Measurements from ENCODE around the gene DNAJB6.

GRCh38 chr7:157312941-157313340 is 23.9 kb upstream of the DNAJB6 start:
- TF ChIP-seq SIN3A (IDR thresholded peaks at IDR 0.05; ENCODE audit: low read depth) (no peak), EZH2phosphoT487 (IDR thresholded peaks at IDR 0.05; ENCODE audit: borderline replicate concordance) (no peak), SRF (IDR thresholded peaks at IDR 0.05; ENCODE audit: low read depth) (no peak), POLR2A (IDR thresholded peaks at IDR 0.05; ENCODE audit: borderline replicate concordance, extremely low read depth, insufficient read depth, insufficient read length) (no peak), POLR2AphosphoS5 (IDR thresholded peaks at IDR 0.05; ENCODE audit: low read depth, low read length) (no peak), EZH2 (IDR thresholded peaks at IDR 0.05) (no peak), TCF7L2 (IDR thresholded peaks at IDR 0.05; ENCODE audit: borderline replicate concordance, extremely low read depth, insufficient read depth, insufficient read length) (no peak), EGR1 (IDR thresholded peaks at IDR 0.05; ENCODE audit: low read depth) (no peak)
- TF ChIP-seq, protein P1, sequence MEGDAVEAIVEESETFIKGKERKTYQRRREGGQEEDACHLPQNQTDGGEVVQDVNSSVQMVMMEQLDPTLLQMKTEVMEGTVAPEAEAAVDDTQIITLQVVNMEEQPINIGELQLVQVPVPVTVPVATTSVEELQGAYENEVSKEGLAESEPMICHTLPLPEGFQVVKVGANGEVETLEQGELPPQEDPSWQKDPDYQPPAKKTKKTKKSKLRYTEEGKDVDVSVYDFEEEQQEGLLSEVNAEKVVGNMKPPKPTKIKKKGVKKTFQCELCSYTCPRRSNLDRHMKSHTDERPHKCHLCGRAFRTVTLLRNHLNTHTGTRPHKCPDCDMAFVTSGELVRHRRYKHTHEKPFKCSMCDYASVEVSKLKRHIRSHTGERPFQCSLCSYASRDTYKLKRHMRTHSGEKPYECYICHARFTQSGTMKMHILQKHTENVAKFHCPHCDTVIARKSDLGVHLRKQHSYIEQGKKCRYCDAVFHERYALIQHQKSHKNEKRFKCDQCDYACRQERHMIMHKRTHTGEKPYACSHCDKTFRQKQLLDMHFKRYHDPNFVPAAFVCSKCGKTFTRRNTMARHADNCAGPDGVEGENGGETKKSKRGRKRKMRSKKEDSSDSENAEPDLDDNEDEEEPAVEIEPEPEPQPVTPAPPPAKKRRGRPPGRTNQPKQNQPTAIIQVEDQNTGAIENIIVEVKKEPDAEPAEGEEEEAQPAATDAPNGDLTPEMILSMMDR (IDR thresholded peaks at IDR 0.05 in 2 of 3, conservative IDR thresholded peaks at IDR 0.05 in 1 of 3; ENCODE audit: borderline replicate concordance in 1 of 3, insufficient read depth in 1 of 3, low read depth in 2 of 3, low read length in 2 of 3) = no peak
- TF ChIP-seq, protein P2, sequence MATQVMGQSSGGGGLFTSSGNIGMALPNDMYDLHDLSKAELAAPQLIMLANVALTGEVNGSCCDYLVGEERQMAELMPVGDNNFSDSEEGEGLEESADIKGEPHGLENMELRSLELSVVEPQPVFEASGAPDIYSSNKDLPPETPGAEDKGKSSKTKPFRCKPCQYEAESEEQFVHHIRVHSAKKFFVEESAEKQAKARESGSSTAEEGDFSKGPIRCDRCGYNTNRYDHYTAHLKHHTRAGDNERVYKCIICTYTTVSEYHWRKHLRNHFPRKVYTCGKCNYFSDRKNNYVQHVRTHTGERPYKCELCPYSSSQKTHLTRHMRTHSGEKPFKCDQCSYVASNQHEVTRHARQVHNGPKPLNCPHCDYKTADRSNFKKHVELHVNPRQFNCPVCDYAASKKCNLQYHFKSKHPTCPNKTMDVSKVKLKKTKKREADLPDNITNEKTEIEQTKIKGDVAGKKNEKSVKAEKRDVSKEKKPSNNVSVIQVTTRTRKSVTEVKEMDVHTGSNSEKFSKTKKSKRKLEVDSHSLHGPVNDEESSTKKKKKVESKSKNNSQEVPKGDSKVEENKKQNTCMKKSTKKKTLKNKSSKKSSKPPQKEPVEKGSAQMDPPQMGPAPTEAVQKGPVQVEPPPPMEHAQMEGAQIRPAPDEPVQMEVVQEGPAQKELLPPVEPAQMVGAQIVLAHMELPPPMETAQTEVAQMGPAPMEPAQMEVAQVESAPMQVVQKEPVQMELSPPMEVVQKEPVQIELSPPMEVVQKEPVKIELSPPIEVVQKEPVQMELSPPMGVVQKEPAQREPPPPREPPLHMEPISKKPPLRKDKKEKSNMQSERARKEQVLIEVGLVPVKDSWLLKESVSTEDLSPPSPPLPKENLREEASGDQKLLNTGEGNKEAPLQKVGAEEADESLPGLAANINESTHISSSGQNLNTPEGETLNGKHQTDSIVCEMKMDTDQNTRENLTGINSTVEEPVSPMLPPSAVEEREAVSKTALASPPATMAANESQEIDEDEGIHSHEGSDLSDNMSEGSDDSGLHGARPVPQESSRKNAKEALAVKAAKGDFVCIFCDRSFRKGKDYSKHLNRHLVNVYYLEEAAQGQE (IDR thresholded peaks at IDR 0.05; ENCODE audit: low read depth) = no peak
